GM11168 (cell line): ENCODE data around the gene SLCO3A1.
"Not testable (repeated sequence)": the region's sequence is repeated elsewhere in the genome, so short reads cannot be mapped to it uniquely, and the experiment has no call there.

Experiments used
- in situ Hi-C: fragments of 300-500 bp; cut with MboI; formaldehyde crosslinking; loops from one replicate; pipeline ENCODE4 v1.12.0; 2022; ENCODE audit warnings: low sequenced_read_pairs; ENCODE audit not compliant: unreplicated experiment

The SLCO3A1 gene

DNA sequence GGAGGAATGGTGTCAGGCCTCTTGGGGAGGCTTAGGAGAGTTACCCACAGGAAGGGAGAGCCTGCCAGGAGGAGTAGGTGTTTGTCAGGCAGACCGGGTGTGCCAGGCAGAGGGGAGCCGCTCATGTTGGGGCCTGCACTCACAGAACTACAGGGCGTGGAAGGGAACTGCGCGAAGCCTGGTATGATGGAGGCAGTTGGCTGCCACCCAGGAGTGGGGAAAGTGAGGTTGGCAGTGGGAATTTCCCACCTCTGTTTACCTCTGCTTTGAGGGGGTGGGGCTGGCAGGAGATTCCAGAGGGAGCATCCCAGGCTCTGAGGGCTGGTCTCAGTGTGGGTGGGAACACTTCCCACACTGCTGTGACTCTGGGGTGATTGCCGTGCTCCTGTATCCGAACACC lies 99.9 kb downstream of the SLCO3A1 start:
- in situ Hi-C loops = no loop called here

DNA sequence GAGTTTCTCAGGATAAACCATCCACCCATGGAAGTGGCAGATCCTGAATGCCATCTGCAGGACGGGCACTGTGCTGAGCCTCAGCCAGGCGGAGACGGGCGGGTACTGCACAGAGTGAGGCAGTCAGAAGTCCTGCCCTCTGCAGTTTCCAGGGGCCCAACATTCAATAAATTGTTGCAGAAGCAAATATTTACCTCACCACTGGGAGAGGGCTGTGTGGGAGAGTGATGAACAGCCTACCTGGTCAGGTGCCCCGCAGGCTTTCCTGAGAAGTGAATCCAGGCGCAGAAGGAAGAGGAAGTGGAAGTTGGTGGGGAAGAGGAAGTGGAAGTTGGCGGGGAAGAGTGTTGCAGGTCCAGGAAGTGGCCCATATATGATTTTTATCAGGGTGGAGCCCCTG lies 100.8 kb downstream of the SLCO3A1 start:
- in situ Hi-C loops = no loop called here

DNA sequence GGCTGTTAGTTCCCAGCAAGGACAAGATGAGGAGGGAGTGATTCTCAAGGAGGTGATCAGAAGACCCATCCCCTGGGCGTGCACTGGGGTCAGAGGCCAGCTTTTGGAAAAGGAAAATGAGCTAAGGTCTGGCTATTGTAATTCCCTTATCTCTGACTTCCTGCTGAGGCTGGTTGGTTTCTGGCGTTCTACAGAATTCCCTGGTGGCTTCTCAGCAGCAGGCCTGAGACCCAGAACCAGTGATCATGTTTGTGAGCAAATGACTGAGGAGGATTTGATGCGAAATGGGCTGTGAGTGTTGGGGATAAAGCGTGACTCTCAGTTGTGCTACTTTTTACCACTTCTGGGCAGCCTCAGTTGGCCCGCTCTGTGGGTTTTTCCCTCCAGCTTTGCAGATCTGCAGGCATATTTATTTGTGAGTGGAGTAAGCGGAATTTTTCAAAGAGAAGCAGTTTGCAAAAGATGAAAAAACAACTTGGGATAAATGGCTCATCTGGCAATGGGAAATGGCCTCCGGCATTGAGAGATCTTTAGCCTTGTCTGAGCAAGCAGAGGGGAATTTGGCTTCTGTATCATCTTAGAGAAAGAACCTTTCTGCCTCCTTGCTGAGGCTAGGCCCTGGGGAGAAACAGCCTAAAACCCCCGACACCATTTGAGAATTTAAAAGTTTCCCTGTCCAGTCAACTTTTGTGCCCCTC lies 102.7 kb downstream of the SLCO3A1 start:
- in situ Hi-C loops = no loop called here

DNA sequence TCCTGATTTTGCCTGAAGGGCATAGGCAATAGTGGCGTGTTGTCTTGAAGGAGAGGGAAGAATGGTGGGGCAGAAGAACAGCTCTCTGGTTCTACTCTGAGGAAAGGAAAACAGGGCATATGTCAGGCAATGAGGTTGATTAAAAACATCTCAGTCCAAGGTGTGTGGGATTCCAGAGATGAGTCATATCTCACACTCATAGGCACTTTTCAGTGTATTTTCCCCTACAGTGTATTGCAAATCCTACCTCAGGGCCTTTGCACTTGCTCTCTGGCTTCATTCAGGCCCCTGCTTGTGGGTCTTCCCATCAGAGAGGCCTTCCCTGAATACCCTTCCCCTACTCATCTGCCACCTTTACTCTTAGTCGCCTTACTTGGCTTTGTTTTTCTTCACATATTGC lies 107.8 kb downstream of the SLCO3A1 start:
- in situ Hi-C loops = no loop called here

DNA sequence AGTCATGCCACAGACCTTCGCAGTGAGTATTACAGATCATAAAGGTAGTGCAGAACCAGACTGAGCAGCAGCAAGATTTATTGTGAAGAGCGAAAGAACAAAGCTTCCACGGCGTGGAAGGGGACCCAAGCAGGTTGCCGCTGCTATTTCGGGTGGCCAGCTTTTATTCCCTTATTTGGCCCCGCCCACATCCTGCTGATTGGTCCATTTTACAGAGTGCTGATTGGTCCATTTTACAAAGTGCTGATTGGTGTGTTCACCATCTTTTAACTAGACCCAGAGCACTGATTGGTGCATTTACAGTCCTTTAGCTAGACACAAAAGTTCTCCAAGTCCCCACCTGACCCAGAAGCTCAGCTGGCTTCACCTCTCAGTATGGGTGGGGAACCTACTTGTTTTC lies 110.2 kb downstream of the SLCO3A1 start:
- in situ Hi-C loops = not testable (repeated sequence)

DNA sequence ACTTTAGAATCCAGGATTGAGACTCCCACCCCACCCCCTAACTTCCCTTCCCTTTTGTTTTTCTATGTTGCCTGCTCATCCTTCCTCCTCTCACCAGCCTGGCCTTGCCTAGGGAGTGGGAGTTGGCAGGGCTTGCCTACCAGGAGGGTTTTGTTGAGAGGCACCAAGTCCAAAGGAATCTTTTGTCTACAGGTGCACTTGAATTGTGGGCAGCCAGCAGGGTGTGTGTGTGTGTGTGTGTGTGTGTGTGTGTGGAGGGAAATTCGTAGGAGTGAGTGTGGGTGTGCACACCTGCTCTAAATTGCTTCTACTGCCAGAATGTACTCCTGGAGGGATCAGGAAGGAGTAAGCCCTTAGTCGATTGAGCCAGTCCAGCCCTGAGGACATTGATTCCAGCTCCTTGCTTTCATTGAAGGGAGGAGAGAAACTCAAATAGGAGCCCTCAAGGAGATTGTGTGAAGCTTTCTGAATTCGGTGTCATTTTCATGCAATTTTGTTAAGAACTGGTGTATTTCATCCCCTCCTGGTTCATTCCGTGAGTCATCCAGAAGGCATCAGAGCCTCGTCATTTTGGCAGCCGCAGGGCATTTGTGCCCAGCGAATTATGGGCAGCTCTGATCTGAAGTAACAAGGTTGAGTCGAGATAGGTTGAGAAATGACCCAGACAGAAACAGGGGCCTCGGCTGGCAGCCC lies 112.1 kb downstream of the SLCO3A1 start:
- in situ Hi-C loops = no loop called here

DNA sequence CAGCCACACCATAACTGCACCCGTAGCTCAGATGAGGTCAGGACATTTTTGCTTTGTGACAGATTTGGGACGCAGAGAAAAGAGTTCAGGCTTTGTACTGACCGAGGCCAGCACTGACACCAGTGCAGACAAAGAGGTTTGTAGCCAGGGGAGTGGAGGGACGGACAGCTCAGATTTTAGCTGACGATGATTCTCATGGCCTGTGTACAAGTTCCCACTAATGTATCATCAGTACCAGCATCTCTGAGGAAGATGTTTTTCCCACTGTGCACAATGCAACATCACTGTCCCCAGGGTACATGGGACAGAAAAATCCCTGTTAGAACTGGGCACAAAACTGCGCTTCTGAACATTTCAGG lies 112.7 kb downstream of the SLCO3A1 start:
- in situ Hi-C loops = no loop called here

DNA sequence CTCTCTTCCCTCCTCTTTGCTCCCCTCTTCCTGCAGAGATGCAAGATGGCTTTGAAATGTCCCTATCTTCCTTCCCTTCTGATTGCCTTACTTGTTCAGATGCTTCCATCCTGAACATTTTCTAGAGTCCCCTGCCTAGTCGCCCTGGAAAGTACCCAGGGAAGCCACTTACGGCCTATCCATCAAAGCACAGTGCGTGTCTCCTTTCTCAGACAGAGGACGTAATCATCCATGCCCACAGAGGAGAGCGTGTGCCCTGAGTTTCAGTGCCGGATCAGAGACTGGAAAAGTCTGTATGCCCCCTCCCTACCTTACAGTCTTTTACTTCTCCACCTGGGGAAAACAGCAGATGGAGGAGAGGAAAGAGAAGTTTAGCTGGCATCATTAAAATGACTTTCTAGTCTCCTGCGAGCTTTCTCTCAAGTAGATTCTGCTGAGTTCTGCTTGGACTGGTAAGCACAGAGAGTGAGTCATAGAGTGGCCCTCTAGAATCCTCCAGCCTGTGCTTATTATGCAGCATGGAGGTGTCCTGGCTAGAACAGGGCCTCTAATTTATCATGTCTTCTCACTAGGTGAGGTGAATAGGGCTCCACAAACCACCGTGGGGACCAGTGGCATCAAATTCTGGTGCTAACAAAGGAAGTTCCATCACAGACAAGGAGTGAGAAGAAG lies 114.6 kb downstream of the SLCO3A1 start:
- in situ Hi-C loops = no loop called here

DNA sequence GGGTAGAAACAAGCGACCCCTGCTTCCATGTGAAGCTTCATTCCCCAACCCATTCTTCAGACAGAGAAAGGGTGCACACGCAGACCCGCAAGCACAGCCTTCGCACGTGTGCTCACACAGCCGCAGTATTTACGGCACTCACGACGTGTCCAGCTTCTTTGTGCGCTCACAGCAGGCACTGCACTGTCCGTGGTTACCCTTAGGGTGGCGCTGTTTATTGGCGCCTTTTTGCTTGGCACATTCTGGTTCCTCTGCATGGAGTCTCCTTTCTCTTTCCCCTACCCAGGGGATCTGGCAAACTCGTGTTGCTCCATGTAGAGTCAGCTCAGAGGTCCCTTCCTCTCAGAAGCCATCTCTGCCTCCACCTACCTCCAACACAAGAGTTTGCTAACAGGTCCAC lies 115.1 kb downstream of the SLCO3A1 start:
- in situ Hi-C loops = no loop called here

DNA sequence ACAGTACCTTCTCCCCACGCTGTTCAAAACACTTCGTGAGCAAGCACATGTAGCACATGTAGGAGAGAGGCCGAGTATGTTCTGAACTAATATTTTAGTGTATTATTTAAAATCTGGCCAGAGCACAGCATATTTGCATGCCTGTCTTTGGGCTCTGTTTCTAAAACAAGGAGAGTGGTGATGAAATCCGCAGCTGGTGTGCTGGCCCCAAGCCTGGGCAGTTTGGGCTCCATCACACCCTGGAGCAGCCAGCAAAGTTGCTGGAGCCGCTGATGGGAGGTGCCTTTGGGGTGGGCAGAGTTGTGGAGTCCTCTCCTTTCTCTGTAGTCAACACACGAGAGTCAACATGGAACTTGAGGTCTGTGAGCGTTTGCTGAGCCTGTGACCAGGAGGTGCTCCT lies 116.6 kb downstream of the SLCO3A1 start:
- in situ Hi-C loops = no loop called here

DNA sequence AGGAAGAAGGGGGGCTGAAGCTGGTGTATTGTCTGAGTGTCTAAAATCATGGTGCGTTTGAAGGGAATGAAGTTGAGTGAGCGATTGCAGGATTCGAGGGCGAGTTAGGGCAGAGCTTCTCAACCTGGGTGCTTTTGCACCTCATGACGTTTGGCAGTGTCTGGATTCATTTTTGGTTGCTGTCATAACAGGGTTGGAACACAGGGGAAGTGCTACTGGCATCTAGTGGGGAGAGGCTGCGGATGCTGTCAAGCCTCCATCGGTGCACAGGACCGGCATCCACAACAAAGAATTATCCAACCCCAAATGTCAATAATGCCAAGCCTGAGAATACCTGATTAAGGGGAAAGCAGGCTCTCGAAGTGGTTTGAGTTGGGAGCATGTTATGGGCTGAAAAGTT lies 120.0 kb downstream of the SLCO3A1 start:
- in situ Hi-C loops = no loop called here

DNA sequence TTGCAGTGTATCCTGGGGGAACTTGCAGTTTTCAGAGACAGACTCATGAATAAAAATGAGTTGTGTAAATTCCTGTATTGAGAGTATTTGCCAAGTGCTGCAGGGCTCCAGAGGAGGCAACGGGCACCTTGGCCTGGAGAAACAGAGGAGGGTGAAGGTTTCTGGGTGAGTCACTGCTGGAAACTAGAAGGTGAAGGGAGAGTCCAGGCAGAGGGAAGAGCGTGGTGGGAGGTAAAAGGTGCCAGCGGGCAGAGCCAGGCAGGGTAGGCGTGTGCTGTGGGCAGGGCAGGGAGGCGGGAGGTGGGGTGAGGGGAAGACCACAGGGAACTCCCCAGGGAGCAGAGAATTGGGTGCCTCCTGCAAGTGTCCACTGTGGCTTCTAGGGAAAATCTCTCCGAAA lies 120.8 kb downstream of the SLCO3A1 start:
- in situ Hi-C loops = no loop called here

DNA sequence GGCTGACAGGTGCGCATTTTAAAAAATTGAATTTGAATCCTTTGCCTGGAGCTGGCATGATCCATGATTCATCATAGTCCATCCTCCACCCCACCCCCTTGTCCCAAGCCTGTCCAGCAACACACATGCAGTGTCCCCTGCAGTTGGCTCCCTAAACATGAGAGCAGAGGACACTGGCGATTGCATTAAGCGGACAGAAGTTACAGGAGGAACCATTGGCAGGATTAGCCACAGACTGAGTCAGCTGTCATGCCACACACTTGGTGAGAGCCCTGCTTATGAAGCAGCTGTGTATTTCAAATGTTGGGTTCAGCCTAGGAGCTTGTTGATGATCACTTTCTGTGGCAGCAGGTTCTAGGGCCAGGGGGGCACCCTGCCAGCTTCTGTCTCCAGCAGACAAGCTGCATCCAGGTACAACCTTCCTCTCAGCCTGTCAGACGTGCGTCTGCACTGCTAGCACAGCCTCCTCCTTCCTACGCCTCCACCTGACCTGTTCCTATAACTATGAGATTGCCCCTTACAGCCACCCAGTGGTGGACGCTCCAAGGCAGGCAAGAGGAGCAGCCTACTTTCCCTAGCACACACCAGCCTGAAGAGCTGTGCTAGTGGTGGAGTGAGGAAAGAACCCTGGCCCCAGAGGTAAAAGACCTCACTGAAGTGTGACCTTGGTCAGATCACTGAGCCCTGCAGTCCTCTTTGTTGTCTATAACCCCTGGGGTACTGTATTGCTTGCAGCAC lies 121.9 kb downstream of the SLCO3A1 start:
- in situ Hi-C loops = no loop called here

DNA sequence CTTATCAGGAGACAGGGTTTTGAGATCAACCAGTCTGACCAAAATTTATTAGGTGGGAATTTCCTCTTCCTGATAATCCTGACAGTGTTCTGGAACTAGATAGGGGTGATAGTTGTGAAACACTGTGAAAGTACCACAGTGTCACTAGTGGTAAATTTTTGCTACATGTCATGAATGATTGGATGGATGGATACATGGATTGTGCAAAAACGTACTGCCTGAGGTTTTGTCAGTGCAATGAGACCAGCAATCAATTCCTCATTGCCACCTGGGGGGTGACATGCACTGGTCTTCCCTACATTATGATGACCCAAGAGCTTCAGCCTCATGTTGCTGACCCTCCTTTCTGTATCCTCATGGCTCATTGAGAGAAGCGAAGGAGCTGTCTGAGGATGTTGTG lies 123.5 kb downstream of the SLCO3A1 start:
- in situ Hi-C loops = no loop called here

DNA sequence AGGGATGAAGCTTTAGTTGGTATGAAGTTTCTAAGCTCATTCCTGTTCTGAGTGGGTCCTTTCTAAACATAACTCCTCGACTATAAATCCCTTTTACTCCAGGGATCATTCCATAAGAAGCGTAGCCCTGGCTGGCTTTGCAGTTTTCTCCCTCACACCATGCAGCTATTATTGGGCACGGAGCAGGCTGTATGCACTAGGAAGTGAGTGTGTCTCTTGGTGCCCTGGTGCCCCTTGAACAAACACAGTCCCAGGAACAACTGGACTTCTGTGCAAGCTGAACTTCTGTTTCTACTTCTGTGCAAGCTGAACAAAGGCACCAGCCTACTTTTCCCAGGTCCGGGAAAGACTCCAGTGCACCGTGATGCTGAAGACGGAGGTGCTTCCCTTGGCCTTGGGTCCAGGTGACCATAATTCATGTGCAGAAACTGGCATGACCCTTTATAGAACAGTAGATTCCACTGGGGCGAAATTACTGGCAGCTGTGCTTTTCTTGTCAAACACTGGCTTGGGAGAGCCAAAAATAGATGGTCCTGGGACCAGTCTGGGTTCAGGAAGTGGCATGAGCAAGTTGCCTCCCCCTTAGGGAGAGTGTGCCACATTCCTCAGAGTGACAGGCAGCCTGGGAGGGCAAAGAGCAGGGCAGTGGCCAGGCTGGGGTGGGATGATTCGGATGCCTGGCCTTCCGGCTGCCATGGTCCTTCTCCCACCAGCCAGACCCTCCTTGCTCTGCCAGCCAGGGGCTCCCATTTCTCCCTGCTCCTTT lies 127.2 kb downstream of the SLCO3A1 start:
- in situ Hi-C loops = no loop called here

DNA sequence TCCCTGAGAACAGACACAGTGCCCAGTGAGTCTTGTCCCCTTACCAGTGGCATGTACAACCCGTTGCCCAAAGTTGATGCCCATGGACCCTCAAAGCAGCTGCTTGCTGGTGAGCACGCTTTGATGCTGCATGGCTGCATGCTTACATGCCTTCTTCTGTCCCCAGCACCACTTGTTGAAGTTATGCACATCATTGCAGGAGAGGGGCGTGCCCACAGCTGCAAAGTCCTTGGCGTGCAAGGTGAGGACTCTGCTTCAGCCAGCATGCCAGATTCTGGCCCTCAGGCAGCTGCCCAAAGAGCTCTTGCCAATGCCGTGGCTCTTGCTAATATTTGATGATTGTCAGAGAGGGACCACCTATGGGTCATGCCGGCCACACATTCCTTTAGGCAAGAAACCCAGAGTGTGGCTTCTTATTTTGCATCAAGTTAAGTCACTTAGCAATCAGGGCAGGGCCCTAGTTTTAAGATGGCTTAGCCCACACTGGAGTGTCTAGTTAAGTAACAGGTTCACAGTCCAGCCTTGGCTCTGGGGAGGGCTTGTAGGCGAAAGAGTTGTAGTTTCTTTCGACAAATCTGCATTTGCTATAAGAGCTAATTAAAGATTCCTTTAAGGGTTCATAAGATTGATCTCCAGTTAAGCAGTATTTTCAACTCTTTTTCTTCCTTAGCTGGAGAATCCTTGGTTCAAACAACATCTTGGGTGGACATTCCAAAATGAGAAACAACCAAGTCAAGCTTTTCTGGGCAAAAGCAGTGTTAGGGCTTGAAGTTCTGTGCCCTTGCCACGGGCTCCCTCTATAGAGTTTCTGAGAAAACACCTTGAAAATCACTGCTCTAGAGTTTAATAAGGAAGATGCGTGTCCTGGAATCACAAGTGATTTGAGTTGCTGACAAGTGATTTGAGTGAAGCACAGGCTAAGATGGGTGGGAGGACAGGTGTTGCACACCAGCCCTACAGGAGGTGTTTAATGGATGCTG lies 128.6 kb downstream of the SLCO3A1 start:
- in situ Hi-C loops = no loop called here

DNA sequence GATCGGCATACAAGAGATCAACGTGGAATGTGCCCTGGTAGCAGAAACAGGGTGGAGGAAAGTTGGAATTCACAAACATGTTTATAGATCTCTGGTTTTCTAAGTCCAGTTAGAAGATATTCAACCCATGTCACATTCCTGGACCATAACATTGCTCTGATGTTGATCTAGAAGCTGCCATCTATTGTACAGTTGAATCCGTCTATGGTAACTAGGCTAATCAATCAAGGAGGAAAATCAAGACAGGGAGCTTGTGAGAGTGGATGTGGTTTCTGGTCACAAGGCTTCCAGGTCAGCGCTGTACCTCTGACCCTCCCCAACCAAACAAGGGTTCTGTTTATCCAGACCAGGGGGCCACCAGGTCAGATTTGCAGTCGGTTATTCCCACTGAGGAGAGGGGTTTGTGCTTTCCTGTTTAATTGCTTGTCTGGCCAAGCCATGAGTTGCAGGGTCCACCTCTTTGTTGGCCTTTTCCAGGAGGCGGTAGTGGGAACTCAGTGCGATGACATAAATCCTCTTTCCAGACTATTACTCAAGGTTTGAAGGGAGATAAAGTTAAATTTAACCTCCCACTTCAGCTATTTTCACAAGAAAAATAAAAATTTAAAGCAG lies 130.3 kb downstream of the SLCO3A1 start:
- in situ Hi-C loops = no loop called here

DNA sequence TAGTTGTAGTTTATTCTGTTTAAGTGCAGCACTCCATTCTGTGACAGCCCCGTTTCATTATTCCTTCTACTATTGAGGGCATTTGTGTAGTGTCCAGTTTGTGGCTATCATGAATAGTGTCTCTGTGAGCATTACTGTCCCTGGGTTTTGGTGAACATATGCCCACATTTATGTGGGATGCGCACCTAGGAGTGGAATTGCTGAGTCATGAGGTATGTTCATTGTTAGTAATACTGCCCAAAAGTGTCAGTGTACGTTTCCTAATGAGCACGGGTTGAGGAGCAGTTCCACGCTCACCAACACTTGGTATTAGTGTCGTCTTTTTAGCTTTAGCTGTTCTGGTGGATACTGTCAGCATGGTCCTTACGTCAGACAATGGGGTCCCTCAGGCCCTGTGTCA lies 131.8 kb downstream of the SLCO3A1 start:
- in situ Hi-C loops = no loop called here

DNA sequence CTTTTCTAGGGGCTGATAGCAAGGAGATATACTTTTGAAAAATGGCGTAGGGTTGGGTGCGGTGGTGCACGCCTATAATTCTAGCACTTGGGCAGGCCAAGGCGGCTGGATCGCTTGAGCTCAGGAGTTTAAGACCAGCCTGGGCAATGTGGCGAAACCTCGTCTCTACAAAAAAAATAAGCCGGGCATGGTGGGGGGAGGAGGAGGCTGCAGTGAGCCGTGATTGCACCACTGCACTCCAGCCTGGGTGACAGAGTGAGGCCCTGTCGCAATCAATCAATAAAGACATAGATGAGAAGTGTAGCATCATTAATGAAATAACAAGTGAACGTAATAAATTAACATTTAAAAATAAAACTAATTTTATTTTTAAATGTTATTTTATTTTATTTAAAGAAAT lies 134.6 kb downstream of the SLCO3A1 start:
- in situ Hi-C loops = no loop called here
